C4-2B (cell line): Measurements from ENCODE around the gene TTLL1.

Experiments used
- ZFX ChIP-seq: fragments of 450-650 bp; IDR thresholded peaks from 2 replicates; pipeline ENCODE4 v1.6.1; 2017
- TF ChIP-seq, protein P1 (sequence below): fragments of 450-650 bp; conservative IDR thresholded peaks from 2 replicates; pipeline ENCODE4 v1.5.1; 2017; ENCODE audit warnings: mild to moderate bottlenecking

DNA sequence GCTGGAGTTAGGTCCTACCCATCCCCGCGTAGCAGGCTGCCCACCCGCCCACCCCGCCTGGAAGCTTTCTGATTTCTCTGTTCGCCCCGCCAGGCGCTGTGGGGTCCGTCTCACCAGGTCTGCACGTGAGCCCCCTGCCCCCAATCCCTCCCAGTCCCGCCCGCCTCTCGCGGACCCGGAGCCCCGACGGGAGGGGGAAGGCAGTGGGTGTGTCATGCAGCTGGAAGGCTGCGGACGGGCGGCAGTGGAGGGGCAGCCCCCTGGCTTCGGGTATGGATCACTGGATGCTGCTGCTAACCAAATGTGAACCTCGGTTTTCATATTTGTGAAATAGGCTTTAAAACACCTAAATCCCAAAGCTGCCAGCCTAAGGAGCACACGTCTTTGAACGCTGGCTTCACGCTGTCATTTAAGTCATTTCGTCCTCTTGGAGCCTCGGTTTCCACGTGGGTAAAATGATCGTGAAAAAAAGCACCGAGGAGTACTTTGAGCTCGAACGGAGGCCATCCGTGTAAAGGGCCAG, 20.8 kb upstream of the TTLL1 start:
- TF ChIP-seq, protein P1, sequence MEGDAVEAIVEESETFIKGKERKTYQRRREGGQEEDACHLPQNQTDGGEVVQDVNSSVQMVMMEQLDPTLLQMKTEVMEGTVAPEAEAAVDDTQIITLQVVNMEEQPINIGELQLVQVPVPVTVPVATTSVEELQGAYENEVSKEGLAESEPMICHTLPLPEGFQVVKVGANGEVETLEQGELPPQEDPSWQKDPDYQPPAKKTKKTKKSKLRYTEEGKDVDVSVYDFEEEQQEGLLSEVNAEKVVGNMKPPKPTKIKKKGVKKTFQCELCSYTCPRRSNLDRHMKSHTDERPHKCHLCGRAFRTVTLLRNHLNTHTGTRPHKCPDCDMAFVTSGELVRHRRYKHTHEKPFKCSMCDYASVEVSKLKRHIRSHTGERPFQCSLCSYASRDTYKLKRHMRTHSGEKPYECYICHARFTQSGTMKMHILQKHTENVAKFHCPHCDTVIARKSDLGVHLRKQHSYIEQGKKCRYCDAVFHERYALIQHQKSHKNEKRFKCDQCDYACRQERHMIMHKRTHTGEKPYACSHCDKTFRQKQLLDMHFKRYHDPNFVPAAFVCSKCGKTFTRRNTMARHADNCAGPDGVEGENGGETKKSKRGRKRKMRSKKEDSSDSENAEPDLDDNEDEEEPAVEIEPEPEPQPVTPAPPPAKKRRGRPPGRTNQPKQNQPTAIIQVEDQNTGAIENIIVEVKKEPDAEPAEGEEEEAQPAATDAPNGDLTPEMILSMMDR, result no peak
- TF ChIP-seq ZFX, result no peak
